ENCODE data around the gene SUV39H1.

The SUV39H1 gene

GRCh38 chrX:48698306-48698705 is 1.8 kb downstream of the SUV39H1 start:
- DNase-seq (ENCODE audit: low spot score), result no peak
- no peak overlapping the region for H3K27ac ChIP-seq
- TF ChIP-seq CTCF (conservative IDR thresholded peaks at IDR 0.05; ENCODE audit: low read depth), result no peak
- ChIA-PET POLR2A (ENCODE audit: low non-redundant PET) (no interaction called here), CTCF (no interaction called here)

GRCh38 chrX:48700246-48700645 is 3.7 kb downstream of the SUV39H1 start:
- CTCF ChIA-PET, result no interaction called here

GRCh38 chrX:48700951-48701653 is 4.6 kb downstream of the SUV39H1 start:
- POLR2A ChIA-PET (ENCODE audit: low non-redundant PET), result no interaction called here
- H3K27ac ChIP-seq, result no peak overlapping the region
- TF ChIP-seq CTCF (conservative IDR thresholded peaks at IDR 0.05; ENCODE audit: low read depth), result no peak
- no peak for DNase-seq (ENCODE audit: low spot score)
- CTCF ChIA-PET, result no interaction called here

More at GRCh38 chrX:48700246-48700645, 3.7 kb downstream of the SUV39H1 start:
- POLR2A ChIA-PET (ENCODE audit: low non-redundant PET), result no interaction called here
- TF ChIP-seq CTCF (conservative IDR thresholded peaks at IDR 0.05; ENCODE audit: low read depth), result no peak
- DNase-seq (ENCODE audit: low spot score), result no peak
- H3K27ac ChIP-seq, result no peak overlapping the region

GRCh38 chrX:48702032-48702431 is 5.5 kb downstream of the SUV39H1 start:
- peak overlapping the region; percentile 64 for H3K27ac ChIP-seq
- no peak for DNase-seq (ENCODE audit: low spot score)
- ChIA-PET POLR2A (ENCODE audit: low non-redundant PET) (no interaction called here), CTCF (no interaction called here)
- no peak for TF ChIP-seq CTCF (conservative IDR thresholded peaks at IDR 0.05; ENCODE audit: low read depth)

- ChIA-PET CTCF (interaction anchor here (0.7 kb wide), 1 partner anchor 48 kb away, joined by 3 read pairs; no protein-coding TSS in a partner anchor), POLR2A (ENCODE audit: low non-redundant PET) (no interaction called here)
- no peak for DNase-seq (ENCODE audit: low spot score)
- TF ChIP-seq CTCF (conservative IDR thresholded peaks at IDR 0.05; ENCODE audit: low read depth), result no peak
- H3K27ac ChIP-seq, result peak overlapping the region; percentile 64
Observed at GRCh38 chrX:48702716-48703115, 6.2 kb downstream of the SUV39H1 start.

- DNase-seq (ENCODE audit: low spot score), result no peak
- peak overlapping the region; percentile 59 for H3K27ac ChIP-seq
- ChIA-PET POLR2A (ENCODE audit: low non-redundant PET) (no interaction called here), CTCF (interaction anchor here (0.7 kb wide), 1 partner anchor 48 kb away, joined by 3 read pairs; no protein-coding TSS in a partner anchor)
- no peak for TF ChIP-seq CTCF (conservative IDR thresholded peaks at IDR 0.05; ENCODE audit: low read depth)
Observed at GRCh38 chrX:48703228-48703627, 6.7 kb downstream of the SUV39H1 start.

Measured in RWPE1 (cell line).